Measurements from ENCODE around the gene TRMT1. TPM values are rescaled to one million over a fixed set of nuclear protein-coding genes. Genes with fewer than 3 reads are reported as not detected.
"Not testable (repeated sequence)": the region's sequence is repeated elsewhere in the genome, so short reads cannot be mapped to it uniquely, and the experiment has no call there.

The TRMT1 gene
- 33.2 TPM for total RNA-seq
- long read RNA-seq, transcript TRMT1-222 (16 exons, 2,127 nt), result minor isoform, 6 of 173 reads
- long read RNA-seq, transcript TRMT1-203 (16 exons, 2,263 nt), result minor isoform, 5 of 173 reads
- long read RNA-seq, transcript TRMT1-202 (17 exons, 2,142 nt), result major isoform, 65 of 173 reads
- long read RNA-seq, partial matches to known transcripts, result 13 of 173 reads
- long read RNA-seq, other reads (novel, unspliced or antisense), result 83 of 173 reads

DNA sequence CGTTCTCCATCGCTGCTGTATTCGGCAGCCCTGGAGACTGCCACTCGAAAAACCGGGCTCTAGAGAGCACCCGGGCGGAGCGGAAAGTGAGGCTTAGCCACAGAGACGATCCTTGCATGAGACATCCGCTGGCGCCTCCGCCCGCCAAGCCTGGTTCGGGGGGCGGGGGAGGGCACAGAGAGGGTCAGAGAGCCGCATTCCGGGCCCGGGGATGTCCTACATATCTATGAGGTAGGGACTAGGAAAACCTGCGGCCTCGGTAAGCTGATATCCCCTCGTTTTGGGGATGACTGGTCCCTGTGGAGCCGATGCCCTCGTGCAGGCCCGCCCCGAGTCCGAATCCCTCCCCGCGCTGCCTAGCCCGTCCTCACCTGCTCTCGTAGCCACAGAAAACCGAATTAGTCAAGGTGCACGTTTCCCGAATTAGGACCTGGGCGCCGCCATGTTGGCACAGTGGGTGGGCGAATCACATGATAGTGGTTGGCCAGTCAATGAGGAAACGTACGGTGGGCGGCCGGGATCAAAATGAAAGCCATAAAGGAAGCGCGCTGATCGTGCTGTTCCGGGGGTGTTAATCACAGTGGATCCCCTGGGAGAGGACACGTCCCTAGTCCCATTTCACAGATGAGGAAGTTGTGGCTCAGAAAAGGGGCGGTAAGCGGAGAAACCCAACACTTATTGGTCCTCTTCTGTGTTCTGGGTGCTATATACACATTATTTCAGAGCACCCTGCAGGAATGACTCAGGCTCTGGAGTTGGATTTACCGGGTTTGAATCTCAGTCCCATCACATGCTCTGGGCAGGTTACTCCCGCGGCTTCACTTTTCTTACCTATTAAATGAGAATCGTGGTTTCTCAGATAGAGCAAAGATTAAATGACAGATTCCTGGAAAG lies at the start of gene TRMT1:
TRMT1 (minus strand) TSS at position 459 of the 894 bp plus-strand sequence; CDS start at position 118, 341 bp downstream.
- peak; percentile 97 for DNase-seq (ENCODE audit: low spot score)

- DNase-seq (ENCODE audit: low spot score), result not testable (repeated sequence)
Measured at GRCh38 chr19:13166151-13166550, 49.6 kb upstream of the TRMT1 start.

GRCh38 chr19:13165162-13165997 lies 48.8 kb upstream of the TRMT1 start:
- no peak for DNase-seq (ENCODE audit: low spot score)

DNA sequence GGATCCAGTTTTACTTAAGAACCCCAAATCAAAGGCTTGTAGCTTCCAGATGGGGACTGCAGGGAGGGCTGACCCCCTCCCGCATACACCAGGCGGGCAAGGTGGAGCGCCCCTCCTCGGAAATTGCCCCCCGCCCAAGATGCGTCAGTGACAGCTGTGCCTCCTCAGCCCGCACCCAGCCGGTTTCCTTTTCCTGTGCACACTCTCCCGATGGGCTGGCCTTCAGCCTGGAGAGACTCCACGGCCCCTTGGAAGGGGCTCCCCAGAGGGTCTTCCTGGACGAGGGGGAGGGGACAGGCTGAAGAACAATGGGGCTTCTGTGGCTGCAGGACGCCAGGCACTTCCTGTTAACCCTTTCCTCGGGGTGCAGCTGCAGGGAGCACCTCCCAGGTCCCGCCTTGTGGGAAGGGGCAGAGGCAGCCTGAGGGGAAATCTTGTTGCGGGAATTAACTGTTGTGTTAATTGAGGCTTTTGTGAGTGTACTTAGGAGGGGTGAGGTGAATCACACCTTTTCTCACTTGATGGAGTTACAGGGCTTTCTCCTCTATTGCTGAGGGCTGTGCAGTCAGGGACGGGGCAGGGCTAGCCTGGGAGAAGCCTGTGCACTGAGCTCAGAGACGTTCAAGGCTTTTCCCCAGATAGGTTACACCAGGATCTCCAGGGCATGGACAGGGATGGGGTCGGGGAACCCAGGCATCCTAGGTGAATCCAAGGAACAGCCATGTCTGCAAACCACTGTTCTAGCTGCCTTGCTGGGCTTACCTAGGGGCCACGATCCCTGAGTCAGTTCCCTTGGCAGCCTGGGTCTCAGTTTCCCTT lies 48.0 kb upstream of the TRMT1 start:
- DNase-seq (ENCODE audit: low spot score), result no peak

DNA sequence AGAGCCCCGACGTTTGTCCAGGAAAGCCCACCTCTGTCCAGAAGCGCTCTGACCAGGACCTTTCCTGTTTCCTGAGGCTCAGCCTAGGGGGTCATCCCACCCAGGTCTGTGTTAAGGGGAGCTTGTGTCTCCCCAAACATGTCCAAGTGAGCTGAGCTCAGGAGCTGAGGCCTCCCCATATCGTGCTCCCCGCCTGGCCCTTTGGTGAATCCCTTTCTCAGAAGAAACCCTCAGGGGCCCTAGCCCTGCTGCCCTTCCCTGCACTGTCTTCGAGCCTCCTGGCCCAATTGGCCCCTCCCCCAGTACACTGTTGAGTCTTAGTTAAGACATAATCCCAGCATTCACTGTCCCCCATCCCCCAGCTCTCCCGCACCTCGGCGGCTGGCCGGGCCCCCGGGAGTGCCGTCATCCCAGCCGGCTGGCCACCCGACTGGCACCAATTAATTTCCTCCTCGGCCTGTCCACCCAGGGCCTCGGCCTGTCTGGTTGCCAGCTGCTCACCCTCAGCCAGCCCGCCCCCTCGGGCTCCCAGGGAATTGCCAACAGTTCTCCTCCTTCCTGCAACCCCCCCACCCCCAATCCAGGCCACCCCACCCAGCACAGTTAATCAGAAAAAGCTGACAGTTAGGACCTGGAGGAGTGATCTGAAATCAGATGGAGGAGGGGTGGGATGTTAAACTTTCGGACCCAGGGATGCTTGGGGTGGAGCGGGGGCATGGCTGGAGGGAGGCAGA lies 47.2 kb upstream of the TRMT1 start:
- peak; percentile 92 for DNase-seq (ENCODE audit: low spot score)

DNA sequence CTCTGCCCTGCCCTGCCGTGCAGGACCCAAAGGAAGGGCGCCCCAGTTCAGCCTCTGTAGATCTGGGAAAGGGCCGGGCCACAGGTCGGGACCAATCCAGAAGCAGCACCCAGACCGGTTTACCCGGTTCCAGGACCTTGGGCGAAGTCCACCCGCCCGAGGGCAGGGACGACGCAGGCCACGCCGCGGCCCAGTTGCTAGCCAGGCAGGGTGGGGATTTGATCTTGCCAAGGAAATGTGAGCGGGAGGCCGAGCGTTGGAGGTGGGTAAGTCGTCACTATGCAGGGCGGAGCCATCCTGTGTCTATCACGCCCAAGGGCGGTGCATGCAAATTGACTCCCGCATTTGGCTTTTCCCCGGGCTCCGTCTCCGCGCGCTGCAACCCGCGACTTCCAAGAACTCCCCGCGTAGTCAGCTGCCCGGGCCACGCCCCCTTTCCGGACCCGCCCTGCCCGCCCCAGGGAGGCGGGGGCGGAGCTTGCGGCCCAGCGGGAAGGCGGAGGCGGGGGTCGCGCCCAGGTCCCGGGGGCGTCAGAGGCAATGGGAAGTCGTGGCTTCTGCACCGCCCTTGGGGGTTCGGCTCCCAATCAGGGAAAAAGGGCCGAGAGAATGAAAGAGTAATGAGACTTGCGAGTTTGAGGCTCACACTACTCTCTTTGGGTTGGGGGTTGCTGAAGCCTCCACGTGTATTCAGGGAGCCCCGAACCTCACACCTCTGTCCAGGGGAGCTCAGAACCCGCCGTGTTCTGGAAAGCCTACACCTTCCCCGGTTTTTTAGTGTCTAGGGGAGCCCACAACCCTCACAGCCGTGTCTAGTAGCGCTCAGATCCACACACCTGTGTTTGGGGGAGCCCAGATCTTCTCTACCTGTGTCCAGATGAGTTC lies 46.4 kb upstream of the TRMT1 start:
- peak; percentile 99 for DNase-seq (ENCODE audit: low spot score)

DNA sequence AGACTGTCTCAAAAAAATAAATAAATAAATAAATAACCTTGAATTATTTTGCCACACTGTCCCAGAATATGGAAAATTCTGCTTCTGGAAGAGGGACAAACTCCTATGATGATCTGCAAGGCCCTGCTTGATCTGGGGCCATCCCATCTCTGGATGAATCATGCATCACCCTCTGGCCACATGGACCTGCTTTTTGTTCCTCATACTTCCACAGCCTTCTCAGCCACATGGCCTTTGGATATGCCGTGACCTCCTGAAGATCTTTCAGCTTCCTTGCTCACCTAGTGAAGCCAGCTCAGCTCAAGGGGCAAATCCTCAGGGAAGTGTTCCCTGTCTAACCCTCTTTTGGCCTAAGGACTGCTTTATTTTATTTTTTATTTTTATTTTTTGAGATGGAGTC lies 44.0 kb upstream of the TRMT1 start:
- no peak for DNase-seq (ENCODE audit: low spot score)

- DNase-seq (ENCODE audit: low spot score), result no peak
Measured at GRCh38 chr19:13159713-13160112, 43.2 kb upstream of the TRMT1 start.

GRCh38 chr19:13155472-13156359 lies 39.2 kb upstream of the TRMT1 start:
- peak; percentile 95 for DNase-seq (ENCODE audit: low spot score)

- DNase-seq (ENCODE audit: low spot score), result no peak
Measured at GRCh38 chr19:13154911-13155471, 38.5 kb upstream of the TRMT1 start.

GRCh38 chr19:13154241-13154778 lies 37.8 kb upstream of the TRMT1 start:
- DNase-seq (ENCODE audit: low spot score), result peak; percentile 96

GRCh38 chr19:13153569-13154240 lies 37.2 kb upstream of the TRMT1 start:
- no peak for DNase-seq (ENCODE audit: low spot score)

DNA sequence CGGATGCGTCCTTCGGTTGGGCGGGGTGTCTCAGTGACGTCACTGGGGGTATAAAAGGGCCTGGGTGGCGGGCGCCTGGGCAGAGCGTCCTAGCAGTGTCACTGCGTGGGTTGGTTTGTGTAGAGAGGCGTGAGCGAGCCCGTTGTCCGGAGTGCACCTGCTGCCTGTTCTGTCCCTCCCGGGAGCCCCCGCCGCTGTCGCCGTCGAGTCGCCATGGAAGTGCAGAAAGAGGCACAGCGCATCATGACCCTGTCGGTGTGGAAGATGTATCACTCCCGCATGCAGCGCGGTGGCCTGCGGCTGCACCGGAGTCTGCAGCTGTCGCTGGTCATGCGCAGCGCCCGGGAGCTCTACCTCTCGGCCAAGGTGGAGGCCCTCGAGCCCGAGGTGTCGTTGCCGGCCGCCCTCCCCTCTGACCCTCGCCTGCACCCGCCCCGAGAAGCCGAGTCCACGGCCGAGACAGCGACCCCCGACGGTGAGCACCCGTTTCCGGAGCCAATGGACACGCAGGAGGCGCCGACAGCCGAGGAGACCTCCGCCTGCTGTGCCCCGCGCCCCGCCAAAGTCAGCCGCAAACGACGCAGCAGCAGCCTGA lies 36.5 kb upstream of the TRMT1 start:
- DNase-seq (ENCODE audit: low spot score), result peak; percentile 100

- DNase-seq (ENCODE audit: low spot score), result no peak
Measured at GRCh38 chr19:13152356-13152973, 35.9 kb upstream of the TRMT1 start.

- peak; percentile 99 for DNase-seq (ENCODE audit: low spot score)
Measured at GRCh38 chr19:13151605-13152355, 35.2 kb upstream of the TRMT1 start.
